HCT116 (cell line): Measurements from ENCODE around the gene GSDMA. TPM values are rescaled to one million over a fixed set of nuclear protein-coding genes. Genes with fewer than 3 reads are reported as not detected.
A peak's percentile ranks its signal among the peaks of the same experiment; 100 is the strongest.

Source experiments
- ATAC-seq: fragments of 200-7000 bp; cut with Tn5 transposase; 2 replicates; pipeline ENCODE4 v1.9.1; 2020; ENCODE audit warnings: mild to moderate bottlenecking, moderate library complexity
- BruUV-seq: library from RNA; stranded (reverse); fragments of 400-500 nt; replicated peaks from 2 replicates; lab custom pipeline; 2021; lab: Mats Ljungman, UMichigan
- CTCF ChIA-PET: fragments of 300-600 bp; sonication (Branson Sonifier 250); formaldehyde crosslinking; loops from one replicate; lab custom pipeline; 2021; ENCODE audit warnings: antibody characterized with exemption; lab: Charles Lee
- POLR2A ChIA-PET: fragments of 300-600, 350-600 bp; sonication (Branson Sonifier 250); formaldehyde crosslinking; loops from one replicate; lab custom pipeline; 2021; ENCODE audit warnings: antibody characterized with exemption; lab: Charles Lee
- RAD21 ChIA-PET, 2 experiments: fragments of 300-600 bp; sonication (Branson Sonifier 250); formaldehyde crosslinking; loops; one replicate each; lab custom pipeline; 2023; ENCODE audit warnings: low total read pairs in 2 of 2; ENCODE audit not compliant: uncharacterized antibody in 2 of 2, unreplicated experiment in 2 of 2, low non-redundant PET in 1 of 2; lab: Charles Lee
- DNase-seq: peaks from one replicate; pipeline ENCODE4 v3.0.0-alpha.2; 2010; ENCODE audit warnings: low read depth, low spot score
- H2AFZ ChIP-seq: fragments of 200-600 bp; shearing (Covaris generic), sonication (generic); 2 replicates; pipeline ENCODE4 v1.6.1; 2017; ENCODE audit warnings: low read depth, mixed run types, mixed read lengths, antibody characterized with exemption, low read length; ENCODE audit not compliant: poor library complexity, severe bottlenecking
- H3K27ac ChIP-seq: 2 replicates; pipeline ENCODE4 v1.5.1; 2012; ENCODE audit warnings: low read depth, low read length
- H3K27me3 ChIP-seq: fragments of 200-600 bp; sonication (generic); 2 replicates; pipeline ENCODE4 v1.6.1; 2016; ENCODE audit warnings: mixed run types, low read length, mixed read lengths; ENCODE audit not compliant: insufficient read depth
- H3K36me3 ChIP-seq, 2 experiments: fragments of 200-500 bp in 1 of 2; fragments of 200-600 bp in 1 of 2; sonication (Bioruptor generic) in 1 of 2; sonication (generic) in 1 of 2; 2 replicates each; pipeline versions ENCODE4 v1.5.1 to v1.6.1; 2014 to 2016; ENCODE audit warnings: low read length in 2 of 2, inconsistent platforms in 1 of 2, mixed read lengths in 1 of 2, mixed run types in 1 of 2; ENCODE audit not compliant: insufficient read depth in 2 of 2, control insufficient read depth in 1 of 2
- H3K4me1 ChIP-seq, 2 experiments: fragments of 200-600 bp in 1 of 2; sonication (generic) in 1 of 2; 2 replicates each; pipeline versions ENCODE4 v1.5.1 to v1.6.1; 2012 to 2017; ENCODE audit warnings: low read length in 2 of 2, inconsistent platforms in 1 of 2, mild to moderate bottlenecking in 1 of 2, mixed read lengths in 1 of 2, mixed run types in 1 of 2, moderate library complexity in 1 of 2; ENCODE audit not compliant: insufficient read depth in 2 of 2, control insufficient read depth in 1 of 2
- H3K4me2 ChIP-seq: fragments of 200-600 bp; sonication (generic); 2 replicates; pipeline ENCODE4 v1.6.1; 2017; ENCODE audit warnings: mixed run types, low read length, mixed read lengths
- H3K4me3 ChIP-seq, 2 experiments: fragments of 200-600 bp in 1 of 2; sonication (generic) in 1 of 2; replicated peaks in 1 of 2; 2 replicates each; pipeline ENCODE4 v1.5.1; 2011 to 2016; ENCODE audit warnings: low read length in 2 of 2, control low read depth in 1 of 2, low read depth in 1 of 2, mild to moderate bottlenecking in 1 of 2, mixed read lengths in 1 of 2, mixed run types in 1 of 2
- H3K79me2 ChIP-seq: fragments of 200-600 bp; sonication (generic); 2 replicates; pipeline ENCODE4 v1.6.1; 2017; ENCODE audit warnings: mild to moderate bottlenecking, mixed run types, low read length, moderate library complexity, mixed read lengths; ENCODE audit not compliant: insufficient read depth
- H3K9ac ChIP-seq: fragments of 200-600 bp; sonication (generic); 2 replicates; pipeline ENCODE4 v1.6.1; 2016; ENCODE audit warnings: low read length, mixed read lengths
- H3K9me2 ChIP-seq: fragments of 200-600 bp; sonication (generic), shearing (Covaris generic); 2 replicates; pipeline ENCODE4 v1.6.1; 2017; ENCODE audit warnings: mixed run types, mild to moderate bottlenecking, moderate library complexity; ENCODE audit not compliant: insufficient read depth
- H3K9me3 ChIP-seq, 2 experiments: fragments of 200-500 bp in 1 of 2; fragments of 200-600 bp in 1 of 2; sonication (Bioruptor generic) in 1 of 2; sonication (generic) in 1 of 2; 2 replicates each; pipeline ENCODE4 v1.6.1; 2014 to 2017; ENCODE audit warnings: low read length in 2 of 2, mixed read lengths in 2 of 2, inconsistent platforms in 1 of 2, low read depth in 1 of 2, mild to moderate bottlenecking in 1 of 2, mixed run types in 1 of 2, moderate library complexity in 1 of 2; ENCODE audit not compliant: control insufficient read depth in 1 of 2, insufficient read depth in 1 of 2
- H4K20me1 ChIP-seq: fragments of 200-600 bp; sonication (generic), shearing (Covaris generic); 2 replicates; pipeline ENCODE4 v1.6.1; 2017; ENCODE audit warnings: mixed run types, mild to moderate bottlenecking, moderate library complexity; ENCODE audit not compliant: insufficient read depth
- CBX3 ChIP-seq: IDR thresholded peaks from 2 replicates; pipeline ENCODE4 v1.6.1; 2012; ENCODE audit warnings: low read depth
- CEBPB ChIP-seq: IDR thresholded peaks from 2 replicates; pipeline ENCODE4 v1.6.1; 2012; ENCODE audit warnings: low read depth
- EGR1 ChIP-seq: IDR thresholded peaks from 2 replicates; pipeline ENCODE4 v1.6.1; 2012; ENCODE audit warnings: low read depth
- JUND ChIP-seq: IDR thresholded peaks from 2 replicates; pipeline ENCODE4 v1.6.1; 2012
- POLR2A ChIP-seq: IDR thresholded peaks from 2 replicates; pipeline ENCODE4 v1.7.0; 2011; ENCODE audit warnings: borderline replicate concordance; ENCODE audit not compliant: insufficient read depth, insufficient read length; ENCODE audit errors: extremely low read depth
- YY1 ChIP-seq: IDR thresholded peaks from 2 replicates; pipeline ENCODE4 v1.6.1; 2011; ENCODE audit warnings: low read length, low read depth, moderate library complexity, mild to moderate bottlenecking; ENCODE audit not compliant: insufficient replicate concordance; ENCODE audit errors: extremely low read depth
- ZNF274 ChIP-seq: fragments of 200-500 bp; sonication (Bioruptor generic); IDR thresholded peaks from 2 replicates; pipeline ENCODE4 v1.6.1; 2014; ENCODE audit warnings: mild to moderate bottlenecking, low read depth, low read length, inconsistent platforms
- intact Hi-C: fragments of 100-400 bp; cut with micrococcal nuclease; formaldehyde crosslinking; loops from 2 replicates; pipeline ENCODE4 v1.10.0; 2022
- total RNA-seq: library from RNA; stranded (reverse); gene quantifications from one replicate; pipeline ENCODE4 v1.2.1, GENCODE V29; 2021; ENCODE audit not compliant: unreplicated experiment
- TF ChIP-seq, protein P1 (sequence below): IDR thresholded peaks from 2 replicates; pipeline ENCODE4 v1.6.1; 2012; ENCODE audit warnings: low read depth

Gene GSDMA
- total RNA-seq, 1 experiment from 2014 or later: not detected

- peaks cover 24% of the 10 kb centered on the region; the same call in 1 of the 2 replicates for H3K79me2 ChIP-seq
- peak overlapping the region; percentile 7 for H3K9ac ChIP-seq
- no peaks in the 10 kb centered on the region for H3K9me3 ChIP-seq
- BruUV-seq: no TSS peak
- peak overlapping the region in 1 of 2 experiments; percentile 22; a peak in 1 of 4 replicates for H3K4me3 ChIP-seq
- peak overlapping the region; percentile 79 for H3K4me2 ChIP-seq
- ChIA-PET RAD21 (interaction anchor here in 1 of 2 experiments (0.7 kb wide), 1 partner anchor 24 kb away, joined by 4 read pairs; no protein-coding TSS in a partner anchor), CTCF (no interaction called here), POLR2A (interaction anchor here (0.6 kb wide), 1 partner anchor 54 kb away, joined by 5 read pairs; no protein-coding TSS in a partner anchor)
- H3K27ac ChIP-seq: peak overlapping the region; percentile 87; the same call in 1 of the 2 replicates
- no peak for ATAC-seq
- H3K27me3 ChIP-seq: no peaks in the 10 kb centered on the region
- H3K36me3 ChIP-seq: no peaks in the 10 kb centered on the region
- no peak for DNase-seq
- TF ChIP-seq, protein P1, sequence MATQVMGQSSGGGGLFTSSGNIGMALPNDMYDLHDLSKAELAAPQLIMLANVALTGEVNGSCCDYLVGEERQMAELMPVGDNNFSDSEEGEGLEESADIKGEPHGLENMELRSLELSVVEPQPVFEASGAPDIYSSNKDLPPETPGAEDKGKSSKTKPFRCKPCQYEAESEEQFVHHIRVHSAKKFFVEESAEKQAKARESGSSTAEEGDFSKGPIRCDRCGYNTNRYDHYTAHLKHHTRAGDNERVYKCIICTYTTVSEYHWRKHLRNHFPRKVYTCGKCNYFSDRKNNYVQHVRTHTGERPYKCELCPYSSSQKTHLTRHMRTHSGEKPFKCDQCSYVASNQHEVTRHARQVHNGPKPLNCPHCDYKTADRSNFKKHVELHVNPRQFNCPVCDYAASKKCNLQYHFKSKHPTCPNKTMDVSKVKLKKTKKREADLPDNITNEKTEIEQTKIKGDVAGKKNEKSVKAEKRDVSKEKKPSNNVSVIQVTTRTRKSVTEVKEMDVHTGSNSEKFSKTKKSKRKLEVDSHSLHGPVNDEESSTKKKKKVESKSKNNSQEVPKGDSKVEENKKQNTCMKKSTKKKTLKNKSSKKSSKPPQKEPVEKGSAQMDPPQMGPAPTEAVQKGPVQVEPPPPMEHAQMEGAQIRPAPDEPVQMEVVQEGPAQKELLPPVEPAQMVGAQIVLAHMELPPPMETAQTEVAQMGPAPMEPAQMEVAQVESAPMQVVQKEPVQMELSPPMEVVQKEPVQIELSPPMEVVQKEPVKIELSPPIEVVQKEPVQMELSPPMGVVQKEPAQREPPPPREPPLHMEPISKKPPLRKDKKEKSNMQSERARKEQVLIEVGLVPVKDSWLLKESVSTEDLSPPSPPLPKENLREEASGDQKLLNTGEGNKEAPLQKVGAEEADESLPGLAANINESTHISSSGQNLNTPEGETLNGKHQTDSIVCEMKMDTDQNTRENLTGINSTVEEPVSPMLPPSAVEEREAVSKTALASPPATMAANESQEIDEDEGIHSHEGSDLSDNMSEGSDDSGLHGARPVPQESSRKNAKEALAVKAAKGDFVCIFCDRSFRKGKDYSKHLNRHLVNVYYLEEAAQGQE: no peak
- TF ChIP-seq YY1: no peak
- TF ChIP-seq EGR1: no peak
- no peak for TF ChIP-seq ZNF274
- TF ChIP-seq JUND: no peak
- TF ChIP-seq POLR2A: no peak
- no peak for TF ChIP-seq CBX3
- no peak for TF ChIP-seq CEBPB
- peaks cover 23 to 40% of the 10 kb centered on the region in 2 experiments for H3K4me1 ChIP-seq
- H3K9me2 ChIP-seq: no peaks in the 10 kb centered on the region
- intact Hi-C loops: no loop called here
- no peak overlapping the region for H2AFZ ChIP-seq
- no peaks in the 10 kb centered on the region for H4K20me1 ChIP-seq
Observed at GRCh38 chr17:39929646-39930407, 33.0 kb upstream of the GSDMA start.
